Activated CD4-positive, alpha-beta T cell treated with anti-CD3 and anti-CD28 coated beads for 4 hours (primary cell): Measurements from ENCODE around the gene ADH5.
"Not testable (repeated sequence)": the region's sequence is repeated elsewhere in the genome, so short reads cannot be mapped to it uniquely, and the experiment has no call there.

Experiments
- DNase-seq, 2 donors: peaks; one replicate each; pipeline ENCODE4 v3.0.0-alpha.2; 2020

ADH5 gene

GRCh38 chr4:99028187-99028586, 60.4 kb downstream of the ADH5 start:
- no peak for DNase-seq

- no peak for DNase-seq
Measured at GRCh38 chr4:99027304-99027703, 61.3 kb downstream of the ADH5 start.

GRCh38 chr4:99025506-99025905, 63.1 kb downstream of the ADH5 start:
- no peak for DNase-seq

- DNase-seq = no peak
Measured at GRCh38 chr4:99024481-99025275, 63.9 kb downstream of the ADH5 start.

- DNase-seq = not testable (repeated sequence)
Measured at GRCh38 chr4:99023800-99024251, 64.8 kb downstream of the ADH5 start.

- DNase-seq = no peak
Measured at GRCh38 chr4:99022566-99022965, 66.0 kb downstream of the ADH5 start.

GRCh38 chr4:99021386-99021785, 67.2 kb downstream of the ADH5 start:
- no peak for DNase-seq
